ENCODE data around the gene SUFU. TPM values are rescaled to one million over a fixed set of nuclear protein-coding genes. Genes with fewer than 3 reads are reported as not detected.
"Not testable (repeated sequence)": the region's sequence is repeated elsewhere in the genome, so short reads cannot be mapped to it uniquely, and the experiment has no call there.

SUFU gene
- total RNA-seq, 2 donors from 2014 or later = 8.0 to 9.3 TPM

DNA sequence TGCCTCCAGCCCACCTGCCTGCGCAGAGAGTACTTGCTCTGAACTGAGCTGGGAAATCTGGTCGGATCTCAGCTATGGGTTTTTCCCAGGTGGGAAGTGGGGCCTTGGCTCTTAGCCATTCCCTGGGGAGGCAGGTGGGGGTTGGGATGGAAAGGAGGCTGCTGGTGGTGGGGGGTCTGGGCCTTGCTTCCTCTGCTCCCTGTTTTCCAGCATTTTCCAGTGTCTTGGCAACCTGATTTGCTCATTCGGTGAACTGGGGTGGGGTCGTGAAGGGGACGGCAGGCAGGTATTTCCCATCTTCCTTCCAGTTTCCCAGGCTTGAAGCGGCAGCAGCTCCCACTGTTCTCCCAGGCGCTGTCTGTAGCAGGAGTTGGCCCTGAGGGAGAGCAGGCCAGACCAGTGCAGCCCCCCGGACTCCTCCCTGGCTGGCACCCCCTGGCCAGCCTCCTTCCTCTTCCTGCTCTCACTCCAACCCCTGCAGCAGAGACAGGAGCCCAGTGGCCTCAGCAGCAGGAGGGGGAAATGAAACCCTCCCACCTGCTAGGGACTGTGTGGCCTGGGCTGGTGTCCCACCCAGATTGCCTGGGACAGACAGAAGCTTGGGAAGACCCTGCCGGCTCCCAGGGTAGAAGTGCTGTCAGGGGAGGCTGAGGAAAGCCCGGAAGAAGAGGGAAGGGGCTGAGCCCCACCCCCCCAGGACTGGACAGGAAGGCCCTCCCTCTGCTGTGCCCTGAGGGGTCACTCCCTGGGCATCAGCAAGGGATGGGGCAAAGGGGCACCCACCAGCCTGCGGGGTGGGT, 147.1 kb downstream of the SUFU start:
- DNase-seq (no peak), ATAC-seq (no peak)
- intact Hi-C loops (cut with DNase I, micrococcal nuclease) = no loop called here

GRCh38 chr10:102651455-102652169, 147.8 kb downstream of the SUFU start:
- intact Hi-C loops (cut with DNase I, micrococcal nuclease) = no loop called here
- no peak for ATAC-seq
- DNase-seq = no peak

- intact Hi-C loops (cut with DNase I, micrococcal nuclease) = no loop called here
- DNase-seq (no peak), ATAC-seq (no peak)
Observed at GRCh38 chr10:102652170-102652916, 148.6 kb downstream of the SUFU start.

GRCh38 chr10:102653060-102653459, 149.3 kb downstream of the SUFU start:
- no peak for ATAC-seq
- DNase-seq = no peak
- intact Hi-C loops (cut with DNase I, micrococcal nuclease) = no loop called here

GRCh38 chr10:102654566-102654965, 150.8 kb downstream of the SUFU start:
- ATAC-seq (no peak), DNase-seq (no peak)
- intact Hi-C loops (cut with DNase I, micrococcal nuclease) = no loop called here

- DNase-seq (no peak), ATAC-seq (no peak)
- intact Hi-C loops (cut with DNase I, micrococcal nuclease) = no loop called here
Observed at GRCh38 chr10:102654969-102655368, 151.2 kb downstream of the SUFU start.

DNA sequence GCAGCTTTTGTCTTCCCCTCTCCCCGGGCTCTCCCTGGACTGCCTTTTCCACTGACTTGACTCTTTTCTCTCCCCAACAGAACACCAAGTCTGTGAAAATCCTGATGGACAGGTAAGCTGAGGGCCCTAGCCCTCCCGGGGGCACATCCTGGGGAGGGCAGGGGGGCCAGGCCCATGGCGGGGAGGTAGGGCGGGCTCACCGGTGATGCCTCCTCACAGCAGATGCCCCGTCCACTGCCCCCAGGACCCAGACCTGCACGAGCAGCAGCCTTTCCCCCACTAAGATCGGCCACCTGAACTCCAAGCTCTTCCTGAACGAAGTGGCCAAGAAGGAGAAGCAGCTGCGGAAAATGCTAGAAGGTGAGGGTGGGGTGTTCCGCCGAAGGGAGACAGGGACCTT, 152.3 kb downstream of the SUFU start:
- no peak for ATAC-seq
- intact Hi-C loops (cut with DNase I, micrococcal nuclease) = no loop called here

DNA sequence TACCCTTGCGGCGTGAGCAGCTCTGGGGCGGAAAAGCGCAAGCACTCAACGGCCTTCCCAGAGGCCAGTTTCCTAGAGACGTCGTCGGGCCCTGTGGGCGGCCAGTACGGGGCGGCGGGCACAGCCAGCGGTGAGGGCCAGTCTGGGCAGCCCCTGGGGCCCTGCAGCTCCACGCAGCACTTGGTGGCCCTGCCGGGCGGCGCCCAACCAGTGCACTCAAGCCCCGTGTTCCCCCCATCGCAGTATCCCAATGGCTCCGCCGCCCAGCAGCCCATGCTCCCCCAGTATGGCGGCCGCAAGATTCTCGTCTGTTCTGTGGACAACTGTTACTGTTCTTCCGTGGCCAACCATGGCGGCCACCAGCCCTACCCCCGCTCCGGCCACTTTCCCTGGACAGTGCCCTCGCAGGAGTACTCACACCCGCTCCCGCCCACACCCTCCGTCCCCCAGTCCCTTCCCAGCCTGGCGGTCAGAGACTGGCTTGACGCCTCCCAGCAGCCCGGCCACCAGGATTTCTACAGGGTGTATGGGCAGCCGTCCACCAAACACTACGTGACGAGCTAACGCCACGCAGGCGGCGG, 153.1 kb downstream of the SUFU start:
- no peak for ATAC-seq
- intact Hi-C loops (cut with DNase I, micrococcal nuclease) = no loop called here
- no peak for DNase-seq

More for the DNA sequence above, 152.3 kb downstream of the SUFU start:
- DNase-seq = no peak

DNA sequence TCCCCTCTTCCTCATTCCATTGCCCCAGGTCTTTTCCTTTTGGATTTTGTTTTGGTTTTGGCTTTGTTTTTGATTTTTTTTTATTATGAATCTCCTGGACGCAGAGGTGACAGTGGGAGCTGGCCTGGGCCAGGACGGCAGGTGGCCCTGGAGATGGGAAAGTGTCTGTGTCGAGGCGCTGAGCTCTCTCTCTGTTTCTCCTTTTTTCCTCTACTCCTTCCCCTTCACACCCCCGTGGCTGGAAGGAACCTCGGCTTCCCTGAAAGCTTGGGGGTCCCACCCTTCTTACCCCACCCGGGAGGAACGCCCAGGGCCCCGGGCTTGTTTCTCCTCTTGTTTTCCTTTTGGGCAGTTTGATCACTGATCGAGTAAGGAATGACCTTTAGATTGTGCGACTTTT, 153.7 kb downstream of the SUFU start:
- intact Hi-C loops (cut with DNase I, micrococcal nuclease) = no loop called here
- no peak for ATAC-seq
- DNase-seq = no peak

- intact Hi-C loops (cut with DNase I, micrococcal nuclease) = no loop called here
- DNase-seq = peak; percentile 66 to 75
- ATAC-seq = peak; percentile 65
Observed at GRCh38 chr10:102657984-102658724, 154.4 kb downstream of the SUFU start.

GRCh38 chr10:102658802-102659201, 155.0 kb downstream of the SUFU start:
- intact Hi-C loops (cut with DNase I, micrococcal nuclease) = no loop called here
- ATAC-seq (no peak), DNase-seq (no peak)

- intact Hi-C loops (cut with DNase I, micrococcal nuclease) = no loop called here
- DNase-seq = peak; percentile 84 to 86
- ATAC-seq = peak; percentile 61
Observed at GRCh38 chr10:102660888-102661657, 157.3 kb downstream of the SUFU start.

DNA sequence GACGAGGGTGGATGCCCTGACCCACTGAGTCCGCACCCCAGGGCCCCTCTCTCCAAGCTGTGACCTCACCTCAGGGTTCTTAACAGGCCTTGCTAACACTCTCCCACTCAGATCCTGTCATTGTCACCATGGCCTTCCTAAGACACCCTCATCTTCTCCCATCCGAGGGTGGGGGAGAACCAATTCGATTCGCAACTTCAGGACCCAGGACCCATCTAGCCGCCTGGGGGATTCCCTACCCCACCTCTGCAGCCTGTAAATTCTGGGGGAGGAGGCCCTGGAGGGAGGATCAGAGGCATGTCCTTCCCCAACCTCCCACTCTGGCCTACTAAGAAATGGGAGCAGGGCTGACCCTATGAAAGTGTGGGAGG, 157.9 kb downstream of the SUFU start:
- peak; percentile 3 for ATAC-seq
- no peak for DNase-seq
- intact Hi-C loops (cut with DNase I, micrococcal nuclease) = no loop called here

DNA sequence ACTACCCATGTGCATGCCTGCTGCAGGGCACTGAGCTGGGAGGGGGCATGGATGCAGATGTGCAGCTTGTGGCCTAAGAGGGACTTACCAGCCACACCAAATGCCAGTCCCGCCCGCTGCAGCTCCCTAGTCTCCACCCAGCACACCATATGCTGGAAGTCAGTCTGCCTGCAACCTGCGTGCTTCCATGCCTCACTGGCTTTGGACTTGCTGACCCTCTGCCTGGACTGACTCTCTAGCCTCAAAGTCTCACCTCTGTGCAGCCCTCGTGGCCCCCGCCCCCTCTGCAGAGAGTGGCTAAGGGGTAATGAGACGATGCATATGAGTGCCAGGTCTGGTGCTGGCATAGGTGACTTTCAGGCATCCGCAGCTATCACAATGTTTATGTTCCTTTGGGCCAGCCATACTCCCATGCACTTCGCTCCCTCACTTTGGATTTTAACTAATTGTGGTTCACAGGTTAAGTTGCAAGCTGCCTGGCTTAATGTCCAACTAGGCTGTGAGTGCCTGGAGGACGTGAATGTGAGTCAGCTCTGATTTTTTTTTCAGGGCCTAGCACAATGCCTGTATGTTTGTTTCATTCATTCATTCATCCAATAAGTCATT, 162.2 kb downstream of the SUFU start:
- ATAC-seq = no peak
- DNase-seq = no peak
- intact Hi-C loops (cut with DNase I, micrococcal nuclease) = no loop called here

DNA sequence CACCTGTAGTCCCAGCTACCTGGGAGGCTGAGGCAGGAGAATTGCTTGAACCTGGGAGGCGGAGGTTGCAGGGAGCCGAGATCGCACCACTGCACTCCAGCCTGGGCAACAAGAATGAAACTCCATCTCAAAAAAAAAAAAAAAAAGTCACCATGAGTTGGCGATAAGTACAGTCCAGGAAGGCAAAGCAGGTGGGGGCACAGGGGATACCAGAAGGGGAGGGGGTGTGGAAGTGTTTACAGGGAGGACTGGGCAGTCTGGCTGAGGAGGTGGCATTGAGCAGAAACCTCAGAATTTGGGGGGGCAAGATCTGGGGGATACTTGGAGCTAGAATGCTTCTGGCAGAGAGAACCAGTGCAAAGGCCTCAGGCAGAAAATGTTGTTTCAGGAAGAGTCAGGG, 163.6 kb downstream of the SUFU start:
- intact Hi-C loops (cut with DNase I, micrococcal nuclease); DNase-seq; ATAC-seq: not testable (repeated sequence)

GRCh38 chr10:102668326-102669107, 164.7 kb downstream of the SUFU start:
- intact Hi-C loops (cut with DNase I, micrococcal nuclease) = no loop called here
- ATAC-seq (peak; percentile 16), DNase-seq (no peak)
